Lower leg skin (tissue), 3 donors: ENCODE measurements around the gene KRT74.

ENCODE experiments used
- CTCF ChIP-seq, 3 donors: fragments of 450-650 bp; IDR thresholded peaks; one replicate each; pipeline ENCODE4 v1.5.1; 2016; ENCODE audit warnings: antibody characterized with exemption in 3 of 3, mild to moderate bottlenecking in 3 of 3, moderate library complexity in 2 of 3
- POLR2A ChIP-seq, 2 donors: fragments of 450-650 bp; IDR thresholded peaks; one replicate each; pipeline ENCODE4 v1.6.1; 2016 to 2017; ENCODE audit warnings: antibody characterized with exemption in 2 of 2, mild to moderate bottlenecking in 1 of 2, moderate library complexity in 1 of 2

GRCh38 chr12:52558781-52559445, 14.7 kb downstream of the KRT74 start:
- TF ChIP-seq POLR2A (IDR thresholded peaks at IDR 0.05) (no peak), CTCF (IDR thresholded peaks at IDR 0.05) (no peak)
